H9 (cell line): ENCODE results near the gene ITGA11. TPM values are rescaled to one million over a fixed set of nuclear protein-coding genes. Genes with fewer than 3 reads are reported as not detected.

Experiments
- DNase-seq: peaks from one replicate; pipeline ENCODE4 v3.0.0-alpha.2; 2017
- H2AFZ ChIP-seq: one replicate; pipeline ENCODE4 v1.6.1; 2013; ENCODE audit warnings: mild to moderate bottlenecking, low read length, control low read depth, moderate library complexity
- H2AK5ac ChIP-seq: 2 replicates; pipeline ENCODE4 v1.6.1; 2013; ENCODE audit warnings: low read length, control low read depth, mixed read lengths; ENCODE audit not compliant: insufficient read length
- H2BK120ac ChIP-seq: one replicate; pipeline ENCODE4 v1.6.1; 2013; ENCODE audit warnings: low read depth, mild to moderate bottlenecking, low read length, control low read depth, inconsistent platforms; ENCODE audit not compliant: poor library complexity, severe bottlenecking
- H2BK12ac ChIP-seq: 2 replicates; pipeline ENCODE4 v1.6.1; 2013; ENCODE audit warnings: low read length, control low read depth, mixed read lengths, low read depth; ENCODE audit not compliant: insufficient read length
- H2BK15ac ChIP-seq: 2 replicates; pipeline ENCODE4 v1.6.1; 2013; ENCODE audit warnings: low read depth, low read length, control low read depth
- H2BK20ac ChIP-seq: one replicate; pipeline ENCODE4 v1.6.1; 2013; ENCODE audit warnings: low read depth, mild to moderate bottlenecking, low read length, control low read depth, inconsistent platforms; ENCODE audit not compliant: poor library complexity, severe bottlenecking
- H2BK5ac ChIP-seq: 2 replicates; pipeline ENCODE4 v1.6.1; 2013; ENCODE audit warnings: low read length, control low read depth, mixed read lengths; ENCODE audit not compliant: insufficient read length
- H3K14ac ChIP-seq: 2 replicates; pipeline ENCODE4 v1.6.1; 2013; ENCODE audit warnings: low read length, control low read depth; ENCODE audit not compliant: insufficient read depth
- H3K18ac ChIP-seq: 2 replicates; pipeline ENCODE4 v1.6.1; 2013; ENCODE audit warnings: low read depth, mild to moderate bottlenecking, mixed read lengths, low read length, control low read depth; ENCODE audit not compliant: insufficient read length
- H3K23ac ChIP-seq: 2 replicates; pipeline ENCODE4 v1.6.1; 2013; ENCODE audit warnings: low read length, control low read depth, mixed read lengths, low read depth; ENCODE audit not compliant: insufficient read length
- H3K23me2 ChIP-seq: 2 replicates; pipeline ENCODE4 v1.6.1; 2013; ENCODE audit warnings: low read depth, mild to moderate bottlenecking, mixed read lengths, low read length, control low read depth; ENCODE audit not compliant: insufficient read length, poor library complexity, severe bottlenecking
- H3K27ac ChIP-seq: 2 replicates; pipeline ENCODE4 v1.5.1; 2013; ENCODE audit warnings: low read length, control low read depth, mixed read lengths, low read depth; ENCODE audit not compliant: insufficient read length
- H3K27me3 ChIP-seq: 2 replicates; pipeline ENCODE4 v1.6.1; 2013; ENCODE audit warnings: low read length, control low read depth, inconsistent platforms; ENCODE audit not compliant: insufficient read depth
- H3K4ac ChIP-seq: 2 replicates; pipeline ENCODE4 v1.6.1; 2013; ENCODE audit warnings: low read depth, mild to moderate bottlenecking, control low read depth, inconsistent platforms, low read length, moderate library complexity
- H3K4me1 ChIP-seq: 2 replicates; pipeline ENCODE4 v1.6.1; 2013; ENCODE audit warnings: low read length, control low read depth, inconsistent platforms; ENCODE audit not compliant: insufficient read depth
- H3K4me2 ChIP-seq: 2 replicates; pipeline ENCODE4 v1.6.1; 2013; ENCODE audit warnings: low read length, control low read depth, mixed read lengths; ENCODE audit not compliant: insufficient read length, insufficient read depth
- H3K56ac ChIP-seq: 2 replicates; pipeline ENCODE4 v1.6.1; 2013; ENCODE audit warnings: low read depth, mild to moderate bottlenecking, mixed read lengths, low read length, control low read depth; ENCODE audit not compliant: insufficient read length
- H3K79me1 ChIP-seq: 2 replicates; pipeline ENCODE4 v1.6.1; 2013; ENCODE audit warnings: low read depth, mild to moderate bottlenecking, moderate library complexity, low read length, control low read depth, inconsistent platforms; ENCODE audit not compliant: insufficient read depth, poor library complexity, severe bottlenecking
- H3K79me2 ChIP-seq: 2 replicates; pipeline ENCODE4 v1.6.1; 2013; ENCODE audit warnings: low read length, control low read depth, inconsistent platforms; ENCODE audit not compliant: insufficient read depth
- H3K9ac ChIP-seq: 2 replicates; pipeline ENCODE4 v1.6.1; 2013; ENCODE audit warnings: low read length, control low read depth, mixed read lengths; ENCODE audit not compliant: insufficient read length; ENCODE audit errors: extremely low read depth
- H3K9me3 ChIP-seq: one replicate; pipeline ENCODE4 v1.6.1; 2013; ENCODE audit warnings: low read depth, low read length, inconsistent platforms; ENCODE audit not compliant: control insufficient read depth
- H3T11ph ChIP-seq: one replicate; pipeline ENCODE4 v1.6.1; 2013; ENCODE audit warnings: mild to moderate bottlenecking, low read length, control low read depth, inconsistent platforms
- H4K20me1 ChIP-seq: one replicate; pipeline ENCODE4 v1.6.1; 2013; ENCODE audit not compliant: control insufficient read depth, insufficient read length, insufficient read depth
- H4K5ac ChIP-seq: 2 replicates; pipeline ENCODE4 v1.6.1; 2013; ENCODE audit warnings: low read depth, mild to moderate bottlenecking, mixed read lengths, low read length, control low read depth; ENCODE audit not compliant: insufficient read length
- H4K8ac ChIP-seq: replicated peaks from 2 replicates; pipeline ENCODE4 v1.6.1; 2013; ENCODE audit warnings: low read length, control low read depth, mixed read lengths, low read depth; ENCODE audit not compliant: insufficient read length
- H4K91ac ChIP-seq: 2 replicates; pipeline ENCODE4 v1.6.1; 2013; ENCODE audit warnings: low read depth, mild to moderate bottlenecking, moderate library complexity, mixed read lengths, low read length, control low read depth; ENCODE audit not compliant: insufficient read length
- H3K27ac Mint-ChIP-seq, 3 experiments: 2 replicates in 2 of 3; 3 replicates in 1 of 3; pipeline ENCODE4 v1.8.0; 2020 to 2021; ENCODE audit warnings: mixed read lengths in 3 of 3, mild to moderate bottlenecking in 1 of 3, moderate library complexity in 1 of 3
- H3K27me3 Mint-ChIP-seq: 2 replicates; pipeline ENCODE4 v1.8.0; 2021; ENCODE audit warnings: low read depth, mild to moderate bottlenecking, moderate library complexity, mixed read lengths
- H3K36me3 Mint-ChIP-seq, 3 experiments: 2 replicates in 2 of 3; 3 replicates in 1 of 3; pipeline ENCODE4 v1.8.0; 2020 to 2021; ENCODE audit warnings: low read depth in 3 of 3, mixed read lengths in 3 of 3; ENCODE audit not compliant: insufficient read depth in 1 of 3
- H3K4me1 Mint-ChIP-seq, 2 experiments: 2 replicates each; pipeline ENCODE4 v1.8.0; 2020; ENCODE audit warnings: mixed read lengths in 2 of 2
- H3K4me3 Mint-ChIP-seq, 2 experiments: 2 replicates in 1 of 2; 3 replicates in 1 of 2; pipeline ENCODE4 v1.8.0; 2020 to 2021; ENCODE audit warnings: mild to moderate bottlenecking in 2 of 2, mixed read lengths in 2 of 2, moderate library complexity in 1 of 2
- H3K9me3 Mint-ChIP-seq, 2 experiments: 2 replicates in 1 of 2; 3 replicates in 1 of 2; pipeline ENCODE4 v1.8.0; 2020; ENCODE audit warnings: mild to moderate bottlenecking in 2 of 2, mixed read lengths in 2 of 2, moderate library complexity in 1 of 2
- WGBS: extraction: QIAGEN DNeasy Blood & Tissue Kit; methylation state at CpG from one replicate; pipeline ENCODE4 v1.1.7; 2013; ENCODE audit warnings: missing lambda C conversion rate, low lambda C conversion rate, mixed read lengths; ENCODE audit not compliant: insufficient read length; ENCODE audit errors: extremely low coverage; 5-methylcytosine and 5-hydroxymethylcytosine counted together
- total RNA-seq: library from RNA; stranded (reverse); gene quantifications from 2 replicates; pipeline ENCODE4 v1.2.1, GENCODE V29; 2021
- TF ChIP-seq, protein P1 (sequence below): fragments of 200-600 bp; sonication (generic); conservative IDR thresholded peaks from 3 replicates; pipeline ENCODE4 v1.8.0; 2021; ENCODE audit warnings: antibody characterized with exemption, mild to moderate bottlenecking

Gene ITGA11
- total RNA-seq, 1 experiment from 2014 or later, result 0.07 TPM

DNA sequence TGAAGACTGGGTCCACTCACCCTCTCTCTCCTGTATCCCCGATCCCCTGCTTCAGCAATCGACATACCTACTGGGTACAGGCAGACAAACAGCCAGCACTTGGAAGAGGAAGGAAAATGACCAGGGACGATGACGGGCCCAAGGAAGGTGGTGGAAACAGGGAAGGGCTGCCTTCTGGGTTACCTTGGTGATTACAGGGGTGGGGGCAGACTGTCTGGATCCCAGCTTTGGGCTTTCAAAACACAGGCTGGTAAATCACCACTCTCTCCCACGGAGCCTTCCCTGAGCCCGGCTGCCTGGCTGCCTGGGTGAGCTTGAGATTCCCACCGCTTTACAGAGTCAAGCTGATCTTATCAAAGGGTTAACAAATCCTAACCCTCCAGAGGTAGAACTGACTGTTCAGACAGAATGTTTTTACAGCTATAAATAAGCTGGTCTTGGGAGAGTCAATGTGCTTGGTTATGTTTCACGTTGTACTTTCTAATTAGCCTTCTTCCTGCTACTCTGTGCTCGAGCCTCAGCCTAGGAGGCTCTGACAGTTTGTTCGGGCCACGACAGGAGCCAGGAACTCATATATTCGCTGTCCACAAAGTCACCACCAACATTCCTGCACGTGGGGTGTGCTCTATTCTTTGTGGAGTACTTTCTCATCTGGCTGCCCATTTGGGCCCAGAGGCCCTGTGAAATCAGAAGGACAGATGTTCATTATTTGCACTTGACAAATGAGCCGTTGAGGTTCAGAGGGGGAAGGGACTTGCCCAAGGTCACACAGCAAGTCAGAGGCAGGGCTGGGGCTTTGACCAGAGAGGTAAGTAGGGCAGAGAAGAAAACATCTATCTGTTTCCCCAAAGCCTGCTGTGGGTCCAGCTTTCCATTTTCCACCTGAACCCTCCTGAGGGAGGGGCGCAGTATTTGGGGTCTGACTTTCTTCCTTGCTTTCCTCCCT lies 91.0 kb downstream of the ITGA11 start:
- no peaks in the 10 kb centered on the region for H3K36me3 Mint-ChIP-seq
- Histone ChIP-seq H3K9ac (no peak overlapping the region), H3K14ac (no peak overlapping the region), H3K4ac (no peak overlapping the region), H3K4me2 (no peak overlapping the region), H4K8ac (no peak overlapping the region), H2BK12ac (no peak overlapping the region), H2AK5ac (no peak overlapping the region), H3K23ac (no peak overlapping the region), H3K79me1 (no peaks in the 10 kb centered on the region), H4K5ac (no peak overlapping the region), H2BK120ac (no peak overlapping the region), H4K20me1 (no peaks in the 10 kb centered on the region), H2AFZ (no peak overlapping the region), H3K18ac (no peak overlapping the region), H3K56ac (no peak overlapping the region), H3K27me3 (no peaks in the 10 kb centered on the region), H2BK20ac (no peak overlapping the region), H4K91ac (no peak overlapping the region), H3K9me3 (no peaks in the 10 kb centered on the region), H3K79me2 (no peaks in the 10 kb centered on the region), H3K4me1 (no peaks in the 10 kb centered on the region), H3K23me2 (no peaks in the 10 kb centered on the region), H2BK5ac (no peak overlapping the region), H3T11ph (no peak overlapping the region), H2BK15ac (no peak overlapping the region), H3K27ac (no peak overlapping the region)
- peak overlapping the region in 1 of 3 experiments; percentile 31; a peak in 2 of 7 replicates for H3K27ac Mint-ChIP-seq
- no peaks in the 10 kb centered on the region for H3K9me3 Mint-ChIP-seq
- DNase-seq, result no peak
- WGBS, result no CpG with 5 or more reads among the region's 15 CpGs
- H3K27me3 Mint-ChIP-seq, result peaks cover 13% of the 10 kb centered on the region
- peaks cover 12 to 29% of the 10 kb centered on the region in 2 experiments for H3K4me1 Mint-ChIP-seq
- H3K4me3 Mint-ChIP-seq, result no peak overlapping the region
- TF ChIP-seq, protein P1, sequence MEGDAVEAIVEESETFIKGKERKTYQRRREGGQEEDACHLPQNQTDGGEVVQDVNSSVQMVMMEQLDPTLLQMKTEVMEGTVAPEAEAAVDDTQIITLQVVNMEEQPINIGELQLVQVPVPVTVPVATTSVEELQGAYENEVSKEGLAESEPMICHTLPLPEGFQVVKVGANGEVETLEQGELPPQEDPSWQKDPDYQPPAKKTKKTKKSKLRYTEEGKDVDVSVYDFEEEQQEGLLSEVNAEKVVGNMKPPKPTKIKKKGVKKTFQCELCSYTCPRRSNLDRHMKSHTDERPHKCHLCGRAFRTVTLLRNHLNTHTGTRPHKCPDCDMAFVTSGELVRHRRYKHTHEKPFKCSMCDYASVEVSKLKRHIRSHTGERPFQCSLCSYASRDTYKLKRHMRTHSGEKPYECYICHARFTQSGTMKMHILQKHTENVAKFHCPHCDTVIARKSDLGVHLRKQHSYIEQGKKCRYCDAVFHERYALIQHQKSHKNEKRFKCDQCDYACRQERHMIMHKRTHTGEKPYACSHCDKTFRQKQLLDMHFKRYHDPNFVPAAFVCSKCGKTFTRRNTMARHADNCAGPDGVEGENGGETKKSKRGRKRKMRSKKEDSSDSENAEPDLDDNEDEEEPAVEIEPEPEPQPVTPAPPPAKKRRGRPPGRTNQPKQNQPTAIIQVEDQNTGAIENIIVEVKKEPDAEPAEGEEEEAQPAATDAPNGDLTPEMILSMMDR, result no peak
